ENCODE data around the gene ERO1B. TPM values are rescaled to one million over a fixed set of nuclear protein-coding genes. Genes with fewer than 3 reads are reported as not detected.

Gene ERO1B
- total RNA-seq, 1 experiment from 2014 or later: 5.4 TPM

DNA sequence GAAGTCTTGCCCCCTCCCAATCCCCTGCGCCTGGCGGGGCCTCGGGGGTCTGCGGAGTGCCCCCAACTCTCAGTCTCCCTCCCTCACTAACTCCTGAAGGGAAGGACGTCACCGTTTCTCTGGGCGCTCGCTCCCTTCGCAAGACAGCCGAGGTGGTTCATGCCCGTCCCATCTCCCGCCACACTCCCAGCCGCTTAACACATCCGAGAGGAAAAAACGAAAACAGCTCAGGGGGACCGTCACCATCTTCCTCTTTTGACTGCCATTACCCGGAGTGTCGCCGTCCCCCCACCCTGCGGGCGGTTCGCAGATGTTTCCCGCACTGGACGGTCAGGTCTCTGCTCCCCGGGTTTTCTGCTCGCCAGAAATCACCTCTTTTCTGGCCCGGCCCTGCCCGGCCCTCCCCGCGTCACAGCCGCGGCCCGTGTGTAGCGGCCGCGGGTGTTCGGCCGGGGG lies 532 bp downstream of the ERO1B start (continued):
- TF ChIP-seq, protein P1, sequence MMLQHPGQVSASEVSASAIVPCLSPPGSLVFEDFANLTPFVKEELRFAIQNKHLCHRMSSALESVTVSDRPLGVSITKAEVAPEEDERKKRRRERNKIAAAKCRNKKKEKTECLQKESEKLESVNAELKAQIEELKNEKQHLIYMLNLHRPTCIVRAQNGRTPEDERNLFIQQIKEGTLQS (IDR thresholded peaks at IDR 0.05): no peak
- TF ChIP-seq ZFX (IDR thresholded peaks at IDR 0.05) (no peak), YY1 (IDR thresholded peaks at IDR 0.05; ENCODE audit: extremely low read depth, insufficient replicate concordance, low read depth, low read length) (no peak)

DNA sequence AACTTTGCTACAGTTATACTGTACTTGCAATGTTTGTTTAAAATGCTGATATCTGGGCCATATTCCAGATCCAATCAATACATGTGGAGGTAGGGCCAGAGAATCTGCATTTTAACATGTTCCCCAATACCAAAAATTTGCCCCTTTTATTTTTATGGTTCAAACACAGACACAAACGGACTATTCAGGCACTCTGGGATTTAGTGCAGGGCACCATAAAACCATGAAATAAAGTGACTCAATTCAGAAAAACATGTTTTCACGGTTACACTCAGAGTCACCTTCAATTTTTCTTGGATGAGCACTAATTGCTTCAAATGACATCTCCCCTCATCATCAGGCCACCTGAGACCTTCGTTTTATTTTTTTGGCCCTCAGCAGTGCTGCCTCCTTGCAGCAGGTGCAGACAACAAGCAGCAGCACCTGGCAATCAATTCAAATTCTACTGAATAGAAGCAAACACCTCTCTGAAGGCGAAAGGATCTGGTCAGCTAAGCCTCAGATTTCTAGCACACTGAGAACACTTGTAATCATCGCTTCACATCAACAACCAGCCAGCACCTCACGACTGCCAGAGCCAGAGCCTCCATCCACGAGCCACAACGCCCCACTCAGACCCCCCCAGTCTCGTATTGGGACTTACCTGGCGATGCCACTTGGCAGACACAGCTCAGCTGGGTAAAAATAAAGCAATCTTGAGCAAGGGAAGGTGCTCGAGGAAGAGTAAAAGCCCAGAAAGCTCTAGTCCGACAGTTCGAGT lies 1.1 kb downstream of the ERO1B start:
- H3K27me3 ChIP-seq (ENCODE audit: insufficient read depth, low read length): no peaks in the 10 kb centered on the region
- CTCF ChIA-PET: no interaction called here
- H3K4me1 ChIP-seq (ENCODE audit: control insufficient read depth in 1 of 2, insufficient read depth in 2 of 2, low read length in 2 of 2): peaks cover 3 to 15% of the 10 kb centered on the region in 2 experiments; a peak in 2 of 4 replicates
- H3K9me3 ChIP-seq (ENCODE audit: control insufficient read depth in 1 of 2, insufficient read depth in 1 of 2, low read depth in 1 of 2, low read length in 2 of 2): no peaks in the 10 kb centered on the region
- ATAC-seq (no peak), DNase-seq (ENCODE audit: low read depth, low spot score) (no peak)
- no peaks in the 10 kb centered on the region for H4K20me1 ChIP-seq (ENCODE audit: insufficient read depth)
- RAD21 ChIA-PET (ENCODE audit: low non-redundant PET in 1 of 2, low total read pairs in 2 of 2, uncharacterized antibody in 2 of 2, unreplicated experiment in 2 of 2): no interaction called here
- peak overlapping the region; percentile 71 to 76 for H3K4me3 ChIP-seq (replicated peaks in 1 of 2; ENCODE audit: low read depth in 1 of 2, low read length in 2 of 2)
- no peaks in the 10 kb centered on the region for H3K36me3 ChIP-seq (ENCODE audit: control insufficient read depth in 1 of 2, insufficient read depth in 2 of 2, low read length in 2 of 2)
- H3K9ac ChIP-seq (ENCODE audit: low read length): peak overlapping the region; percentile 63
- H3K9me2 ChIP-seq (ENCODE audit: insufficient read depth): 0 out of 2 replicates have a peak, but pooled peaks cover 5% of the 10 kb centered on the region
- TSS peak; percentile 55 for BruUV-seq (replicated peaks)
- TF ChIP-seq POLR2A (IDR thresholded peaks at IDR 0.05; ENCODE audit: borderline replicate concordance, extremely low read depth, insufficient read depth, insufficient read length) (no peak), EGR1 (IDR thresholded peaks at IDR 0.05; ENCODE audit: low read depth) (no peak), TCF7L2 (IDR thresholded peaks at IDR 0.05; ENCODE audit: borderline replicate concordance, extremely low read depth, insufficient read depth, insufficient read length) (no peak), JUND (IDR thresholded peaks at IDR 0.05) (0 out of 2 replicates have a peak, but pooled peaks have one; percentile 13), POLR2AphosphoS5 (IDR thresholded peaks at IDR 0.05; ENCODE audit: low read depth, low read length) (no peak)
- TF ChIP-seq, protein P2, sequence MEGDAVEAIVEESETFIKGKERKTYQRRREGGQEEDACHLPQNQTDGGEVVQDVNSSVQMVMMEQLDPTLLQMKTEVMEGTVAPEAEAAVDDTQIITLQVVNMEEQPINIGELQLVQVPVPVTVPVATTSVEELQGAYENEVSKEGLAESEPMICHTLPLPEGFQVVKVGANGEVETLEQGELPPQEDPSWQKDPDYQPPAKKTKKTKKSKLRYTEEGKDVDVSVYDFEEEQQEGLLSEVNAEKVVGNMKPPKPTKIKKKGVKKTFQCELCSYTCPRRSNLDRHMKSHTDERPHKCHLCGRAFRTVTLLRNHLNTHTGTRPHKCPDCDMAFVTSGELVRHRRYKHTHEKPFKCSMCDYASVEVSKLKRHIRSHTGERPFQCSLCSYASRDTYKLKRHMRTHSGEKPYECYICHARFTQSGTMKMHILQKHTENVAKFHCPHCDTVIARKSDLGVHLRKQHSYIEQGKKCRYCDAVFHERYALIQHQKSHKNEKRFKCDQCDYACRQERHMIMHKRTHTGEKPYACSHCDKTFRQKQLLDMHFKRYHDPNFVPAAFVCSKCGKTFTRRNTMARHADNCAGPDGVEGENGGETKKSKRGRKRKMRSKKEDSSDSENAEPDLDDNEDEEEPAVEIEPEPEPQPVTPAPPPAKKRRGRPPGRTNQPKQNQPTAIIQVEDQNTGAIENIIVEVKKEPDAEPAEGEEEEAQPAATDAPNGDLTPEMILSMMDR (IDR thresholded peaks at IDR 0.05 in 2 of 3, conservative IDR thresholded peaks at IDR 0.05 in 1 of 3; ENCODE audit: borderline replicate concordance in 1 of 3, insufficient read depth in 1 of 3, low read depth in 2 of 3, low read length in 2 of 3): no peak
- H3K79me2 ChIP-seq (ENCODE audit: insufficient read depth, low read length): no peaks in the 10 kb centered on the region
- intact Hi-C loops (cut with micrococcal nuclease): loop anchor here (5.0 to 10.0 kb wide), 2 partner anchors 136 to 173 kb away; partner anchors contain the start of gene GPR137B
- POLR2A ChIA-PET: no interaction called here
- no peak overlapping the region for H2AFZ ChIP-seq (ENCODE audit: low read depth, low read length, poor library complexity, severe bottlenecking)
- H3K4me2 ChIP-seq (ENCODE audit: low read length): peak overlapping the region; percentile 88
- no peak overlapping the region for H3K27ac ChIP-seq (ENCODE audit: low read depth, low read length)
